VCaP (cell line): Measurements from ENCODE around the gene CDKN2B-AS1.
A peak's percentile ranks its signal among the peaks of the same experiment; 100 is the strongest.

ENCODE experiments used
- H3K27ac ChIP-seq: fragments of 450-650 bp; 2 replicates; pipeline ENCODE4 v1.5.1; 2017
- CTCF ChIP-seq: fragments of 450-650 bp; conservative IDR thresholded peaks from 2 replicates; pipeline ENCODE4 v1.5.1; 2017; ENCODE audit warnings: mild to moderate bottlenecking, moderate library complexity

CDKN2B-AS1 gene

GRCh38 chr9:21993893-21994555 is 567 bp upstream of the CDKN2B-AS1 start, which contains the start of gene CDKN2A:
CDKN2A (minus strand) TSS chr9:21994392.
- no peak; the same call in none of the 2 replicates for TF ChIP-seq CTCF
- H3K27ac ChIP-seq, result peak within 1 kb of the TSS; percentile 70

GRCh38 chr9:21995006-21995665 is 545 bp downstream of the CDKN2B-AS1 start:
- peak overlapping the region; percentile 70 for H3K27ac ChIP-seq
- no peak for TF ChIP-seq CTCF

- TF ChIP-seq CTCF, result peak; percentile 47
- peak overlapping the region; percentile 70 for H3K27ac ChIP-seq
Measured at GRCh38 chr9:21995666-21996398, 1.2 kb downstream of the CDKN2B-AS1 start.

GRCh38 chr9:21996438-21996837 is 1.8 kb downstream of the CDKN2B-AS1 start:
- TF ChIP-seq CTCF, result no peak
- H3K27ac ChIP-seq, result no peak overlapping the region

- TF ChIP-seq CTCF, result no peak
- H3K27ac ChIP-seq, result no peak overlapping the region
Measured at GRCh38 chr9:21996858-21997257, 2.3 kb downstream of the CDKN2B-AS1 start.

- TF ChIP-seq CTCF, result no peak
- no peak overlapping the region for H3K27ac ChIP-seq
Measured at GRCh38 chr9:21997480-21997879, 2.9 kb downstream of the CDKN2B-AS1 start.

- no peak overlapping the region for H3K27ac ChIP-seq
- no peak for TF ChIP-seq CTCF
Measured at GRCh38 chr9:21998026-21998425, 3.4 kb downstream of the CDKN2B-AS1 start.
